Astrocyte of the cerebellum (primary cell): Measurements from ENCODE around the gene MYH10.

Experiments used
- DNase-seq: peaks from one replicate; pipeline ENCODE4 v3.0.0-alpha.2; 2011; ENCODE audit warnings: low read depth
- H3K4me3 ChIP-seq: 2 replicates; pipeline ENCODE4 v1.5.1; 2011; ENCODE audit warnings: mild to moderate bottlenecking, low read depth, low read length, moderate library complexity
- in situ Hi-C: cut with HindIII; loops from 2 replicates; pipeline ENCODE4 v1.10.0; 2017; ENCODE audit warnings: low sequenced_read_pairs
- TF ChIP-seq, protein P1 (sequence below): IDR thresholded peaks from 2 replicates; pipeline ENCODE4 v1.5.1; 2012; ENCODE audit warnings: low read length, low read depth, moderate library complexity, mild to moderate bottlenecking; ENCODE audit errors: missing control alignments

Gene MYH10

DNA sequence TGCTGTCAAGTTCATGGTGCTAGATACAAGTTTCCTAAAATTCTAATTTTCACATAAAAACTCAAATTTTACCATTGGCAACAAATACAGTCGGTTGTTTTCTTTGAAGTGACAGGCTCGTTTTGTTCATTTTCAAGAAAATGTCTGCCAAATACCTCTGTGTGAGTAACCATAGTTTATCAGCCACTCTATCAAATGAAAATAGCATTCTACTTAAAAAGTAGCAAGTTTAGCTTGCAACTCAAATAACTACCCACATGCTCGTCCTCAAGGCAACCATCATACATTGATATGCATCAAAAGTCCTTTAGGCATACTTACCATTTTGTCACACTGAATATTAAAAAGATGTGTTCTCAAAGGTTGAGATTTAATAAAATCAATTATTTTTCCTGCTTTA, 11.7 kb downstream of the MYH10 start:
- TF ChIP-seq, protein P1, sequence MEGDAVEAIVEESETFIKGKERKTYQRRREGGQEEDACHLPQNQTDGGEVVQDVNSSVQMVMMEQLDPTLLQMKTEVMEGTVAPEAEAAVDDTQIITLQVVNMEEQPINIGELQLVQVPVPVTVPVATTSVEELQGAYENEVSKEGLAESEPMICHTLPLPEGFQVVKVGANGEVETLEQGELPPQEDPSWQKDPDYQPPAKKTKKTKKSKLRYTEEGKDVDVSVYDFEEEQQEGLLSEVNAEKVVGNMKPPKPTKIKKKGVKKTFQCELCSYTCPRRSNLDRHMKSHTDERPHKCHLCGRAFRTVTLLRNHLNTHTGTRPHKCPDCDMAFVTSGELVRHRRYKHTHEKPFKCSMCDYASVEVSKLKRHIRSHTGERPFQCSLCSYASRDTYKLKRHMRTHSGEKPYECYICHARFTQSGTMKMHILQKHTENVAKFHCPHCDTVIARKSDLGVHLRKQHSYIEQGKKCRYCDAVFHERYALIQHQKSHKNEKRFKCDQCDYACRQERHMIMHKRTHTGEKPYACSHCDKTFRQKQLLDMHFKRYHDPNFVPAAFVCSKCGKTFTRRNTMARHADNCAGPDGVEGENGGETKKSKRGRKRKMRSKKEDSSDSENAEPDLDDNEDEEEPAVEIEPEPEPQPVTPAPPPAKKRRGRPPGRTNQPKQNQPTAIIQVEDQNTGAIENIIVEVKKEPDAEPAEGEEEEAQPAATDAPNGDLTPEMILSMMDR: no peak
- no peak overlapping the region for H3K4me3 ChIP-seq
- no peak for DNase-seq
- in situ Hi-C loops: no loop called here

DNA sequence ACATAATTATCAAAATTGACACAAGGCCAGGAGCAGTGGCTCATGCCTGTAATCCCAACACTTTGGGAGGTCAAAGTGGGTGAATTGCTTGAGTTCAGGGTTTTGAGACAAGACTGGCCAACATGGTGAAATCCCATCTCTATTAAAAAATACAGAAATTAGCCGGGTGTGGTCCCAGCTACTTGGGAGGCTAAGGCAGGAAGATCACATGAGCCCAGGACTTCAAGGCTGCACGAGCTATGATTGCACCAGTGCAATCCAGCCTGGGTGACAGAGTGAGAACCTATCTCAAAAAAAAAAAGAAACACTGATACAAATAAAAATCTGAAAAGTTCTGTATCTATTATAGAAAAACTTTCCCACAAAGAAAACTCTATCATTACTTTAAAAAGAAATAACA, 15.5 kb downstream of the MYH10 start:
- DNase-seq: no peak
- no peak overlapping the region for H3K4me3 ChIP-seq
- in situ Hi-C loops: loop anchor here (5.0 kb wide), 1 partner anchor 38 kb away; no protein-coding TSS in a partner anchor
- TF ChIP-seq, protein P1: no peak

DNA sequence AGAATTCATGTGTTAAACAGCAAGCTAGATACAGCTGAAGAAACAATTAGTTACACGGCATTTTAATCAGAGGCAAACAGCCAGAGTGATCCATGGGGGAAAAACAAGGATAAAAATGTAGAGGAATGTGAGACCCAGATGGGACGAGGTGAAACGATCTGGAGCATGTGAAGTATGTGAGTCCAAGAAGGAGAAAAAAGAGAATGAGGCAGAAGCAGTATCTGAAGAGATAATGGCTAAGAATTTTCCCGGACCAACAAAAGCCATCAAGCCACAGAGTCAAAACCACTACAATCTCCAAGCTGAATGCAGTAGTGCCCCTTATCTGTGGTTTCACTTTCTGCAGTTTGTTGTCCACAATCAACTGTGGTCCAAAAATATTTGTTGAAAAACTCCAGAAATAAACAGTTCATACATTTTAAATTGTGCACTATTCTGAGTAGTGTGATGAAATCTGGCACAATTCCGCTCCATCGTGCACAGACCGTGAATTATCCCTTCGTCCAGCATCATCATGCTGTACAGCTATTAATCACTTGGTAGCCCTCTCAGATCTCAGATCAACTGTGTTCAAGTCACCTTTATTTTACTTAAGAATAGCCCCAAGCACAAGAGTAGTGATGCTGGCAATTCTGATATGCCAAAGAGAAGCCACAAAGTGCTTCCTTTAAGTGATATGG, 18.8 kb downstream of the MYH10 start:
- TF ChIP-seq, protein P1: no peak
- DNase-seq: no peak
- in situ Hi-C loops: loop anchor here (5.0 kb wide), 1 partner anchor 34 kb away; no protein-coding TSS in a partner anchor
- no peak overlapping the region for H3K4me3 ChIP-seq

DNA sequence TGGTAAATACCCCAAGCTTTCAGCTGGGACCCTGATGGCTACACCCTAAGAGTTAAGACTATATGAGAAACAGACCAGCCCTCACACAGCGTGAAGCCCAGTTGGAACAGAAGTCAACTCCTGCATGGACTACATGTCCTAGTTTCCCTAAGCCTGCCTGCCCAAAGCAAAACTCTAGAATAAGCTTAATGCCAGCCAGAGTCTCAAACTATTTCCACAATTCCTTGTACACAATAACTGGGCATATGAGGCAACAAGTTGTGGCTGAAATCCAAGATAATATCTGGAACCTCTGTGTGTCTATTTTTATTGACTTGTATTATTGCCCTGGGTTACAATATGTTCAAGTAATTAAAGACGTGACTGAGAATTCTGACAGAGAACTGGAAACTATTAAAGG, 19.4 kb downstream of the MYH10 start:
- TF ChIP-seq, protein P1: no peak
- no peak overlapping the region for H3K4me3 ChIP-seq
- DNase-seq: no peak
- in situ Hi-C loops: loop anchor here (5.0 kb wide), 1 partner anchor 34 kb away; no protein-coding TSS in a partner anchor

DNA sequence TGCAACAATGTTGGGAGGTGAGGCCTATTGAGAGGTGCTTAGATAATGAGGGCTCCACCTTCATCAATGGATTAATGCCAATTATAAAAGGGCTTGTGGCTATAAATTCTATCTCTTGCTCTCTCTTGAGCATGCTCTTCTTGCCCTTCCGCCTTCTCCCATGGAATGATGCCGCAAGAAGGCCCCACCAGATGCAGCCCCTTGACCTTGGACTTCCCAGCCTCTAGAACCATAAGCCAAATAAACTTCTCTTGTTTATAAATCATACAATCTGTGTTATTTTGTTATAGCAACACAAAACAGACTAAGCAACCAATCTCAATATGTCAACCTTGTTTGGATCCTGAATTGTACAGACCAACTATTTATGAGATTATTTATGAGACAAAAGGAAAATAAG, 20.0 kb downstream of the MYH10 start:
- TF ChIP-seq, protein P1: no peak
- H3K4me3 ChIP-seq: no peak overlapping the region
- DNase-seq: no peak
- in situ Hi-C loops: loop anchor here (5.0 kb wide), 1 partner anchor 33 kb away; no protein-coding TSS in a partner anchor

DNA sequence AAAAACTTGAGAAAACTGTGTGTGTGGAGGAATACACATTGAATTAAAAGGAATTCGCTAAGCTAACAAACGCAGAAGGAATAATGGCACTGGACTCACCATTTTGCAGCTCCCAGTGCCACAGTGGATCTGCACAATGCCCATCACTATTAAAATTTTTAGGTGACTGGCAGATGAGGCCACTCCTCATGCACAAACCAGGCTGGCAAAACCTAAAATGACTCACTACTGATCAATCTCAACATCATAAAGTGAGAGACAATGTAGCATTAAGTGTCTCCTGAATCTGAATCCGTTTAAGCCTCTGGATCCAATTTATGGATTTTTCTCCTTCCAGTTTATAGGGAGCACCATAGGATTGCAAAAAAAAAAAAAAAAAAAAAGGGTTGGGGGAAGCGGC, 20.6 kb downstream of the MYH10 start:
- in situ Hi-C loops: loop anchor here (5.0 kb wide), 1 partner anchor 33 kb away; no protein-coding TSS in a partner anchor
- no peak for DNase-seq
- no peak overlapping the region for H3K4me3 ChIP-seq
- TF ChIP-seq, protein P1: no peak
